Body of pancreas (tissue), 4 donors: Measurements from ENCODE around the gene MKI67.

Experiments used
- POLR2A ChIP-seq, 3 donors: fragments of 450-650 bp; IDR thresholded peaks; one replicate each; pipeline ENCODE4 v1.6.1; 2016; ENCODE audit warnings: antibody characterized with exemption in 3 of 3, mild to moderate bottlenecking in 2 of 3
- TF ChIP-seq, protein P1 (sequence below), 7 experiments: fragments of 450-650 bp in 4 of 7; fragments of 200-600 bp in 3 of 7; sonication (generic) in 3 of 7; IDR thresholded peaks; one replicate each; pipeline ENCODE4 v1.5.1; 2016 to 2019; ENCODE audit warnings: antibody characterized with exemption in 7 of 7

DNA sequence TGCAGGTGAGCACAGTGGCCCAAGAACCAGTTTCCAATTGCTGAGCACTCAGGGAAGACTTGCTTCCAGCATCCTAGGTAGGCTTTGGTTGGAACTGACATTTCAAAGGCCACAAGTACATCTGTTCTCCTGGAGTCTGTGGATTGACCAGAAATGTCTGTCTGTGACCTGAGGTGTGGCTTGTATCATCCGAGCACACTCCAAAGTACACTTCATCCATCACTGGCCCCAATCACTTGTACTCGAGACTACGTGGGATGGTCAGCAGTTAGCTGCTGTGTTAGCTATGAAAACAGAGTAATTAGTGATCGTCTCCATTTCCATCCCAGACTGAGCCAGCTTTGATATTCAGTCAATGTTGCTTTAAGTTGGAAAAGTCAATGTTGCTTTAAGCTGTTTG, 45.0 kb downstream of the MKI67 start:
- TF ChIP-seq, protein P1, sequence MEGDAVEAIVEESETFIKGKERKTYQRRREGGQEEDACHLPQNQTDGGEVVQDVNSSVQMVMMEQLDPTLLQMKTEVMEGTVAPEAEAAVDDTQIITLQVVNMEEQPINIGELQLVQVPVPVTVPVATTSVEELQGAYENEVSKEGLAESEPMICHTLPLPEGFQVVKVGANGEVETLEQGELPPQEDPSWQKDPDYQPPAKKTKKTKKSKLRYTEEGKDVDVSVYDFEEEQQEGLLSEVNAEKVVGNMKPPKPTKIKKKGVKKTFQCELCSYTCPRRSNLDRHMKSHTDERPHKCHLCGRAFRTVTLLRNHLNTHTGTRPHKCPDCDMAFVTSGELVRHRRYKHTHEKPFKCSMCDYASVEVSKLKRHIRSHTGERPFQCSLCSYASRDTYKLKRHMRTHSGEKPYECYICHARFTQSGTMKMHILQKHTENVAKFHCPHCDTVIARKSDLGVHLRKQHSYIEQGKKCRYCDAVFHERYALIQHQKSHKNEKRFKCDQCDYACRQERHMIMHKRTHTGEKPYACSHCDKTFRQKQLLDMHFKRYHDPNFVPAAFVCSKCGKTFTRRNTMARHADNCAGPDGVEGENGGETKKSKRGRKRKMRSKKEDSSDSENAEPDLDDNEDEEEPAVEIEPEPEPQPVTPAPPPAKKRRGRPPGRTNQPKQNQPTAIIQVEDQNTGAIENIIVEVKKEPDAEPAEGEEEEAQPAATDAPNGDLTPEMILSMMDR (IDR thresholded peaks at IDR 0.05) = no peak
- no peak for TF ChIP-seq POLR2A (IDR thresholded peaks at IDR 0.05)
